Small intestine (tissue), 7 donors: ENCODE results near the gene MCEE. TPM values are rescaled to one million over a fixed set of nuclear protein-coding genes. Genes with fewer than 3 reads are reported as not detected.

Experiments
- DNase-seq, 2 donors: peaks; one replicate each; pipeline versions ENCODE4 v3.0.0 to v3.0.0-alpha.2; 2013
- FAIRE-seq: peaks from 2 replicates; lab custom pipeline; 2012; peaks lifted over from hg19 to GRCh38; lab: Jason Lieb, UNC
- H3K27ac ChIP-seq, 3 donors: one replicate each; pipeline ENCODE4 v1.5.1; 2013; ENCODE audit warnings: low read length in 2 of 3, mild to moderate bottlenecking in 2 of 3, control low read depth in 1 of 3, inconsistent platforms in 1 of 3, low read depth in 1 of 3, moderate library complexity in 1 of 3
- H3K27me3 ChIP-seq, 3 donors: one replicate each; pipeline ENCODE4 v1.6.1; 2013; ENCODE audit warnings: low read length in 3 of 3, inconsistent platforms in 1 of 3; ENCODE audit not compliant: control insufficient read depth in 3 of 3, insufficient read depth in 3 of 3
- H3K36me3 ChIP-seq, 3 donors: one replicate each; pipeline ENCODE4 v1.6.1; 2013; ENCODE audit warnings: low read length in 3 of 3, inconsistent platforms in 1 of 3, low read depth in 1 of 3, mild to moderate bottlenecking in 1 of 3, moderate library complexity in 1 of 3; ENCODE audit not compliant: control insufficient read depth in 3 of 3, insufficient read depth in 2 of 3
- H3K4me1 ChIP-seq, 3 donors: one replicate each; pipeline ENCODE4 v1.6.1; 2013; ENCODE audit warnings: low read length in 2 of 3, inconsistent platforms in 1 of 3, low read depth in 1 of 3, mild to moderate bottlenecking in 1 of 3, moderate library complexity in 1 of 3; ENCODE audit not compliant: control insufficient read depth in 3 of 3, insufficient read depth in 2 of 3
- H3K4me3 ChIP-seq, 3 donors: one replicate each; pipeline ENCODE4 v1.5.1; 2013; ENCODE audit warnings: low read length in 3 of 3, control low read depth in 1 of 3, inconsistent platforms in 1 of 3, low read depth in 1 of 3, mild to moderate bottlenecking in 1 of 3, moderate library complexity in 1 of 3
- H3K9me3 ChIP-seq, 2 donors: one replicate each; pipeline ENCODE4 v1.6.1; 2013; ENCODE audit warnings: low read depth in 1 of 2, low read length in 1 of 2; ENCODE audit not compliant: control insufficient read depth in 2 of 2, insufficient read depth in 1 of 2
- WGBS, 3 donors: extraction: QIAGEN DNeasy Blood & Tissue Kit; methylation state at CpG; one replicate each; pipeline ENCODE4 v1.1.7; 2013; 5-methylcytosine and 5-hydroxymethylcytosine counted together
- polyA plus RNA-seq, 4 donors: library from polyadenylated mRNA; stranded (reverse) in 3 of 4; unstranded in 1 of 4; fragments of 200-250 nt in 3 of 4; fragments of 120-200 nt in 1 of 4; gene quantifications; one replicate each; pipeline versions ENCODE4 v1.2.1 to v1.2.3, GENCODE V29; 2013
- donor health status: healthy with polysubstance abuse.
- donor health status: control.
- donor health status: control.
- donor health status: Bipolar disorder and iron deficiency.
- donor health status: healthy.

Gene MCEE
- polyA plus RNA-seq, 4 donors: 16.3 to 43.6 (median 31.5) TPM

- H3K36me3 ChIP-seq: no peaks in the 10 kb centered on the region
- H3K4me1 ChIP-seq: no peaks in the 10 kb centered on the region
- H3K4me3 ChIP-seq: no peak overlapping the region
- H3K27me3 ChIP-seq: peaks cover 0 to 3% (median 0%) of the 10 kb centered on the region in 3 donors
- DNase-seq (no peak), FAIRE-seq (no peak)
- 60 to 86% (median 68%) methylated on average over 4 of the region's 4 CpGs for WGBS, 3 donors
- no peaks in the 10 kb centered on the region for H3K9me3 ChIP-seq
- no peak overlapping the region for H3K27ac ChIP-seq
Measured at GRCh38 chr2:71155846-71156245, 25.8 kb upstream of the MCEE start.

- H3K4me3 ChIP-seq: no peak overlapping the region
- H3K27me3 ChIP-seq: peaks cover 0 to 3% (median 0%) of the 10 kb centered on the region in 3 donors
- H3K36me3 ChIP-seq: peaks cover 0 to 3% (median 2%) of the 10 kb centered on the region in 3 donors
- FAIRE-seq (no peak), DNase-seq (peak; percentile 16 to 27)
- no peaks in the 10 kb centered on the region for H3K4me1 ChIP-seq
- WGBS, 3 donors: 40 to 50% (median 41%) methylated on average over 6 of the region's 6 CpGs
- H3K9me3 ChIP-seq: no peaks in the 10 kb centered on the region
- H3K27ac ChIP-seq: no peak overlapping the region
Measured at GRCh38 chr2:71154798-71155197, 24.8 kb upstream of the MCEE start.

- DNase-seq (no peak), FAIRE-seq (no peak)
- Histone ChIP-seq H3K9me3 (no peaks in the 10 kb centered on the region), H3K4me3 (no peak overlapping the region), H3K27me3 (peaks cover 0 to 3% (median 0%) of the 10 kb centered on the region in 3 donors), H3K27ac (no peak overlapping the region), H3K4me1 (no peaks in the 10 kb centered on the region), H3K36me3 (peaks cover under 1 to 5% (median 4%) of the 10 kb centered on the region in 3 donors)
- WGBS, 3 donors: 81 to 92% (median 84%) methylated on average over 8 of the region's 8 CpGs
Measured at GRCh38 chr2:71154279-71154678, 24.2 kb upstream of the MCEE start.

DNA sequence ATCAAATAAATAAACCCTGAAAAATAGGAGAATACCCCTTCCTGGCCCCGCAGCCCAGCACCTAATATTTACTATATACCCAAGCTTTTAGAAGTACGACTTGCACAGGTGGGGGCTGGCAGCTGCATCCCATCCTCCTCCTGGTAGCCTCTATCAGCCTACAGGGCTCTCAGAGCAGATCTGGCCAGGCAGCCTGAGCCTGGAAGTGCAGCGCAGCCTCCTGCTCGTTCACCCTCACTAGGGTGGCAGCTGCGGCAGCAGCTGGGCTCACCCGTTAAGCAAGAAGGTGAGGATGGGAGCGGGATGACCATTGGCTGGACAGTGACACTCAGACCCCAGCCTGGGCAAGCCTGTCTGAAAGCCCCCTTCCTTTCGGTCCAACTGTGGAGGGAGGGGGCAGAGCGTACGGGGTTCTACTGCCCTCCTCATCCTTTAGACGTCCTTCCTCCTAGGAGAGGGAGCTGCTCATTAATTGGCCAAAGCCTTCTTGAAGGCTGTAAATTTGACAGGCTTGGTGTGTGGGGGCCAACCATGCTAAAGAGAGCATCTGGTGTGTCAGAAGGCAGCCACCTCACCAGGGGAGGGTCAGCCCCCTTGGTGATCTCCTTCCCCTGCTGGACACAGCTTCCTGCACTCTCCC is 23.7 kb upstream of the MCEE start:
- Histone ChIP-seq H3K27ac (no peak overlapping the region), H3K9me3 (no peaks in the 10 kb centered on the region), H3K27me3 (peaks cover 0 to 3% (median 0%) of the 10 kb centered on the region in 3 donors), H3K4me3 (no peak overlapping the region), H3K36me3 (peaks cover 2 to 9% (median 8%) of the 10 kb centered on the region in 3 donors), H3K4me1 (no peaks in the 10 kb centered on the region)
- DNase-seq (no peak), FAIRE-seq (no peak)
- WGBS, 3 donors: 75 to 82% (median 78%) methylated on average over 11 of the region's 11 CpGs

DNA sequence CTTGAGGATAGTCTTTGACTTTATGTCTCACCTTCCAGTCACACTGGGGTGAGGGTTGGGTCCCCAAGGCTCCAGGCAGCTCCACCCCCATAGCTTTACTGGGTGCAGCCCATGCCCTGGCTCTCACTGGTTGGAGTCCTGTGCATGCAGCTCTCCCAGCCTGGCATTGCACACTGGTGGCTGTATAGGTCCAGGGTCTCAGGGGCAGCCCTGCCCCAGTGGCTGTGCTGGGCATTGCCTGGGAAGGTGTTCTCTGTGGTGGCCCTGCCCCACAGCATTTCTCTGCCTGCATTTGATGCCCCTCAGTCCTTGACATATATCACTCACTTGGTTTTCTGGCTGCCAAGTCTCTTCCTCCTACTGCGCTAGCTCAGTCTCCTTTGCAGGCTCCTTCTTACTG is 21.6 kb upstream of the MCEE start:
- peaks cover 5 to 17% (median 13%) of the 10 kb centered on the region in 3 donors for H3K36me3 ChIP-seq
- no peaks in the 10 kb centered on the region for H3K9me3 ChIP-seq
- no peak for FAIRE-seq
- WGBS, 3 donors: 56 to 100% (median 94%) methylated on average over 1 of the region's 1 CpG
- H3K27me3 ChIP-seq: peaks cover 0 to 3% (median 0%) of the 10 kb centered on the region in 3 donors
- no peak overlapping the region for H3K4me3 ChIP-seq
- no peak overlapping the region for H3K27ac ChIP-seq
- DNase-seq: no peak
- H3K4me1 ChIP-seq: no peaks in the 10 kb centered on the region

DNA sequence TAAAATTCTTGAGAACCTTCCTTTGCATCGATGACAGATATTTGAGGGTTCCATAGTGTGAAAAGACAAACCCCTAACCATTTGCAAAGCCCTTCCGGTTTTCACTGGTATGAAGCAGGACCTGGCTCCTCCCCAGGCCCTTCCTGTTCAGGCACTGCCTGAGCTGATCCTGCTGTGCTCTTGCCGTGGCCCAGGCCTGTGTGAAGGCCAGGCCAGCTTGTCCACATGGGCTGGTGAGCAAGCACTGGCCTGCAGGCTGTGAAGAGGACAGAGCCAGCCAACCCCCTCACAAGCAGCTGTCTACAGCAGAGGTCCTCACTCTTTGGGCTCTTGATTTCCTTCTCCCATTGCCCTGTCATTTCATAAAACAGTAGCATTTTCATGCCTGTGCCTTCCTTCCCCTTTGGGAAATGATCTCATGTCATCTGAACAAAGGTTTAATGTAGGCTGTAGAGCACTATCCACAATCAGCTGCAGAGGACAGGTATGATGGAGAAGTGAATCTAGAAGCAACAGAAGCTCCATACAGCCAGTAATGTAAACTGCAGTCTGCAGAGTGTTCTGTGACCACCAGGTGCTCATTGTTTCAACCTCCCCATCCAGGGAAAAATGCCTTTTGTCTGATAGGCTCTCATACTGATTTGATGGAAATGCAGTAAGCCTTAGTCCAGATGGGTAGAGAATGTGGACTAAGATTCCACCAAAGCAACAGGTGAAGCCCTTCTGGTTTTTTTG is 20.2 kb upstream of the MCEE start:
- DNase-seq: no peak
- no peaks in the 10 kb centered on the region for H3K9me3 ChIP-seq
- 53 to 74% (median 67%) methylated on average over 3 of the region's 3 CpGs for WGBS, 3 donors
- no peaks in the 10 kb centered on the region for H3K4me1 ChIP-seq
- H3K27me3 ChIP-seq: peaks cover 0 to 3% (median 0%) of the 10 kb centered on the region in 3 donors
- H3K36me3 ChIP-seq: peaks cover 5 to 22% (median 16%) of the 10 kb centered on the region in 3 donors
- no peak overlapping the region for H3K27ac ChIP-seq
- no peak overlapping the region for H3K4me3 ChIP-seq
- no peak for FAIRE-seq

- no peaks in the 10 kb centered on the region for H3K9me3 ChIP-seq
- no peaks in the 10 kb centered on the region for H3K4me1 ChIP-seq
- H3K27ac ChIP-seq: no peak overlapping the region
- DNase-seq: no peak
- H3K36me3 ChIP-seq: peaks cover 13 to 28% (median 23%) of the 10 kb centered on the region in 3 donors
- H3K4me3 ChIP-seq: no peak overlapping the region
- H3K27me3 ChIP-seq: no peaks in the 10 kb centered on the region
- FAIRE-seq: no peak
- WGBS, 3 donors: 68 to 94% (median 93%) methylated on average over 2 of the region's 2 CpGs
Measured at GRCh38 chr2:71148506-71149063, 18.6 kb upstream of the MCEE start.

GRCh38 chr2:71143782-71144181 is 13.8 kb upstream of the MCEE start:
- 91 to 95% (median 94%) methylated on average over 3 of the region's 3 CpGs for WGBS, 3 donors
- Histone ChIP-seq H3K4me3 (no peak overlapping the region), H3K9me3 (no peaks in the 10 kb centered on the region), H3K27ac (no peak overlapping the region), H3K4me1 (no peaks in the 10 kb centered on the region), H3K27me3 (no peaks in the 10 kb centered on the region), H3K36me3 (peaks cover 19 to 37% (median 29%) of the 10 kb centered on the region in 3 donors)
- DNase-seq: no peak
- FAIRE-seq: no peak
